Naive B cell (primary cell): Measurements from ENCODE around the gene MTHFD2L. TPM values are rescaled to one million over a fixed set of nuclear protein-coding genes. Genes with fewer than 3 reads are reported as not detected.
"Not testable (repeated sequence)": the region's sequence is repeated elsewhere in the genome, so short reads cannot be mapped to it uniquely, and the experiment has no call there.

ENCODE experiments used
- ATAC-seq, 2 donors: fragments of 150-1000 bp; cut with Tn5 transposase; 2 replicates each; pipeline ENCODE4 v1.10.0; 2021; ENCODE audit warnings: low read depth in 2 of 2, mild to moderate bottlenecking in 2 of 2, moderate library complexity in 2 of 2
- DNase-seq: peaks from one replicate; pipeline ENCODE4 v3.0.0; 2022
- H3K27ac Mint-ChIP-seq, 6 donors: one replicate each; pipeline ENCODE4 v1.8.0; 2020 to 2022; ENCODE audit warnings: mild to moderate bottlenecking in 6 of 6, mixed read lengths in 6 of 6, moderate library complexity in 5 of 6, inconsistent platforms in 2 of 6
- H3K27me3 Mint-ChIP-seq, 3 donors: one replicate each; pipeline ENCODE4 v1.8.0; 2021 to 2022; ENCODE audit warnings: mixed read lengths in 3 of 3, mild to moderate bottlenecking in 1 of 3
- H3K36me3 Mint-ChIP-seq, 2 donors: one replicate each; pipeline ENCODE4 v1.8.0; 2020 to 2022; ENCODE audit warnings: mixed read lengths in 2 of 2, inconsistent platforms in 1 of 2, mild to moderate bottlenecking in 1 of 2
- H3K4me1 Mint-ChIP-seq, 3 donors: one replicate each; pipeline ENCODE4 v1.8.0; 2020 to 2022; ENCODE audit warnings: mixed read lengths in 3 of 3, inconsistent platforms in 1 of 3, mild to moderate bottlenecking in 1 of 3, moderate library complexity in 1 of 3
- H3K4me3 Mint-ChIP-seq, 8 donors: one replicate each; pipeline ENCODE4 v1.8.0; 2020 to 2022; ENCODE audit warnings: mild to moderate bottlenecking in 8 of 8, mixed read lengths in 8 of 8, moderate library complexity in 8 of 8, inconsistent platforms in 2 of 8
- H3K9me3 Mint-ChIP-seq, 7 donors: one replicate each; pipeline ENCODE4 v1.8.0; 2020 to 2022; ENCODE audit warnings: mixed read lengths in 7 of 7, mild to moderate bottlenecking in 5 of 7, inconsistent platforms in 2 of 7, moderate library complexity in 1 of 7
- polyA plus RNA-seq, 6 donors: library from polyadenylated mRNA; unstranded; fragments of 300-500 nt; fragmentation: Illumina TruSeq; gene quantifications; one replicate each; pipeline ENCODE4 v1.2.3, GENCODE V29; 2021; ENCODE audit warnings: low read depth in 6 of 6

The MTHFD2L gene
- polyA plus RNA-seq, 6 donors from 2014 or later = 6.6 to 19.6 (median 8.1) TPM

DNA sequence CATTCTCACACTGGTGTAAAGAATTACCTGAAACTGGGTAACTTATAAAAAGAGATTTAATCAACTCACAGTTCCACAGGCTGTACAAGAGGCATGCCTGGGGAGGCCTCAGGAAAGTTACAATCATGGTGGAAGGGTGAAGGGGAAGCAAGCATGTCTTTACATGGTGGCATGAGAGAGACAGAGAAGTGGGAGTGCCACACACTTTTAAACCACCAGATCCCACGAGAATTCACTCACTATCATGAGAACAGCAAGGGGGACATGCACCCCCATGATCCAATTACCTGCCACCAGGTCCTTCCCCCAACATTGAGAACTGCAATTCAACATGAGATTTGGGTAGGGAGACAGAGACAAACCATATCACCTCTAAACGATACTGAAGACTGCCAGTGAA, 173.3 kb downstream of the MTHFD2L start:
- no peak overlapping the region for H3K27ac Mint-ChIP-seq
- H3K9me3 Mint-ChIP-seq = peaks cover 0 to 5% (median 0%) of the 10 kb centered on the region in 7 donors
- H3K4me1 Mint-ChIP-seq = peaks cover 0 to 8% (median 7%) of the 10 kb centered on the region in 3 donors
- H3K4me3 Mint-ChIP-seq = no peak overlapping the region
- H3K36me3 Mint-ChIP-seq = no peaks in the 10 kb centered on the region
- peaks cover 0 to 22% (median 16%) of the 10 kb centered on the region in 3 donors for H3K27me3 Mint-ChIP-seq
- ATAC-seq = no peak
- DNase-seq = no peak

DNA sequence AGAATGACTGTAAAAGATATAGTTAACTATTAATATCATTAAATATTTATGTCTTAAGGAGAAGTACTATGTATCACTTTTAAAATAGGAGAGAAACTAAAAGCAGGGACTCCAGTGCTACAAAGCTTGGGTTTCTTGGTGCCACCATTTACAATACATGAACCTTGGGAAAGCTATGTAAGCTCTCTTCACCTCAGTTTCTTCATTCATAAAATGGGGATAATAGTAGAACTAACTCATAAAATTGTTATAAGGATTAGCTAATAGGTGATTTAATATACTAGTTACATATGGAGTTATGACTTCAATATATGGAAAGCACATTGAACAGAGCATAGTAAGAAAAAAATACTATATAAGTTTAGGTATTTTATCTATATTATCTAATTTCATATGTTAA, 174.0 kb downstream of the MTHFD2L start:
- peaks cover 0 to 5% (median 0%) of the 10 kb centered on the region in 7 donors for H3K9me3 Mint-ChIP-seq
- peaks cover 0 to 22% (median 16%) of the 10 kb centered on the region in 3 donors for H3K27me3 Mint-ChIP-seq
- DNase-seq = no peak
- no peak overlapping the region for H3K4me3 Mint-ChIP-seq
- peaks cover 0 to 8% (median 7%) of the 10 kb centered on the region in 3 donors for H3K4me1 Mint-ChIP-seq
- H3K36me3 Mint-ChIP-seq = no peaks in the 10 kb centered on the region
- no peak for ATAC-seq
- H3K27ac Mint-ChIP-seq = no peak overlapping the region

DNA sequence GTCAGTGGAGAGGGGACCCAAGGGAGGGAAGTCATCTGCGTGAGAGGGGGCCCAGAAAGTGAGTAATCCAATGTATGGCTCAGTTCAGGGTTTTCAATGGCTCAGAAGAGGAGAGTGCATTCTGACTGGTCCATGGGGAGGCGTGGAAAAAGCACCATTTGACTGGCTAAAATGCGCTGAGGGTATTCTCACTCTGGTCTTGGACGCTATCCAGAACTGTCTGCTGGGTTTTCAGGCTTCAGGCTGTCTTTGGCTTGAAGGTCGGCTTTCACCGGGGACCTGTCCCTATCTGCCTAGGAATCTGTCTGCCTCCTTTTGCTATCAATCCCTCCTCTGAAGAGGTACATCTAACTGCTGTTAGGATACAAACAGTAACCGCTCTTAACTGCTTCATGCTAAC, 176.7 kb downstream of the MTHFD2L start:
- no peak overlapping the region for H3K4me3 Mint-ChIP-seq
- DNase-seq = no peak
- ATAC-seq = no peak
- peaks cover 0 to 8% (median 7%) of the 10 kb centered on the region in 3 donors for H3K4me1 Mint-ChIP-seq
- peaks cover 0 to 1% (median 0%) of the 10 kb centered on the region in 7 donors for H3K9me3 Mint-ChIP-seq
- no peak overlapping the region for H3K27ac Mint-ChIP-seq
- H3K27me3 Mint-ChIP-seq = peaks cover 0 to 7% (median 7%) of the 10 kb centered on the region in 3 donors
- no peaks in the 10 kb centered on the region for H3K36me3 Mint-ChIP-seq

DNA sequence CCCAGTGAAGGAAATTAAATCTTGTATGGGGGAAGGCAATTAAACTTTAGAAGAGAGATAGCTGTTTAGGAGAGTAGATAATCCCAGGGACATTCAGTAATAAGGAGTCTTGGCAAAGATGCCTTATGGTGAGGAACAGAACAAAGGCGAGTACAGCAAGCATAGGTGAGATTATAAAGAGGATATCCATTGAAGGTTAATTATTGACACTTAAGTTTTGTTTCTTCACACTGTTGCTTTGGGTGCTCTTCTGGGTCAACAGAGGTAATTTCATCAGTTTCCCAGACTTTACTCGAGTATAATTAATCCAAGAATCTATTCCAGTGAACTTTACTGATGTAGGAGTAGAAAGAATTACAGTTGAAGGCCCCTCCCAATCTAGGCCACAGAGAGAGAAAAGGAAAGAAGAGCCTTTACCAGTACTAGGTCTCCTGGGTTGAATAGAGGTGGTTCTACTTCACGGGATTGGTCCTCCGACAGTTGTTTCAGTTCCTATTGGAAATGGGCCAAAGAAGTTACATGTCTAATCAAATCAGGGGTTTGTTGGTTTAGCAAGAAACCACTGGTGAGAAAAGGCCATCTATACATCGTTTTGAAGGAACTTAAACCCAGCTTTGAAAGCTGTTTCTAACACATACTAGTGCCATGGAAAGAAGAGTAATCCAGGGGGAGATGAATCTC, 177.6 kb downstream of the MTHFD2L start:
- H3K9me3 Mint-ChIP-seq = peaks cover 0 to 6% (median 5%) of the 10 kb centered on the region in 7 donors
- H3K4me1 Mint-ChIP-seq = peaks cover 0 to 8% (median 7%) of the 10 kb centered on the region in 3 donors
- no peak overlapping the region for H3K27ac Mint-ChIP-seq
- no peak overlapping the region for H3K4me3 Mint-ChIP-seq
- ATAC-seq = peak in 1 of 2 donors; percentile 36
- peaks cover 0 to 7% (median 7%) of the 10 kb centered on the region in 3 donors for H3K27me3 Mint-ChIP-seq
- H3K36me3 Mint-ChIP-seq = peaks cover 0 to 4% of the 10 kb centered on the region in 2 donors
- DNase-seq = no peak

DNA sequence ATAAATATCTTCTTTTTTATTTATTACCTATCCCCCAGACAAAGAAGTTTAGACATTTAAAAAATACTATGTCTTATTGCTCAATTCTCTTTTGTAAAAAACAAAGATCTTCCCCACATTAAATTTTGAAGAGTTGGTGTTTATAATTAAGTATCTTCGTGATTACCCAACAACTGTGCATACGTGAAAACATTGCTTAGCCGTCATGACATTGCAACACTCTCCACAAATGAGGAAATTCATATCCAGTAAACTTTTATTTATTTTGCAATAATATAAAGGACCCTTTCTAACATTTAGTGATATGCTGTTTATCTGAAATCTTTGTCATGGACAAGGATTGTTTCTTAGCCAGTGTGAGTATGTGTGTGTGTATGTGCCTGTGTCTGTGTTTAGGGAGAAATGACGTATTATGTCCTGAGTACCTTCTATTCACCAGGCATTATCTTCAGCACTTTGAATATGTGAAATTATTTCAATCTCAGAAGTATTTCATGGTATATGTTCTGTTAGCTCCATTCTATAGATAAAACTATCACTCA, 180.9 kb downstream of the MTHFD2L start:
- Mint-ChIP-seq H3K27ac (no peak overlapping the region), H3K36me3 (peaks cover 5 to 10% of the 10 kb centered on the region in 2 donors), H3K27me3 (peaks cover 0 to 21% (median 7%) of the 10 kb centered on the region in 3 donors), H3K4me3 (no peak overlapping the region), H3K4me1 (peaks cover 0 to 8% (median 7%) of the 10 kb centered on the region in 3 donors), H3K9me3 (peaks cover 3 to 38% (median 22%) of the 10 kb centered on the region in 7 donors)
- ATAC-seq (no peak), DNase-seq (no peak)

DNA sequence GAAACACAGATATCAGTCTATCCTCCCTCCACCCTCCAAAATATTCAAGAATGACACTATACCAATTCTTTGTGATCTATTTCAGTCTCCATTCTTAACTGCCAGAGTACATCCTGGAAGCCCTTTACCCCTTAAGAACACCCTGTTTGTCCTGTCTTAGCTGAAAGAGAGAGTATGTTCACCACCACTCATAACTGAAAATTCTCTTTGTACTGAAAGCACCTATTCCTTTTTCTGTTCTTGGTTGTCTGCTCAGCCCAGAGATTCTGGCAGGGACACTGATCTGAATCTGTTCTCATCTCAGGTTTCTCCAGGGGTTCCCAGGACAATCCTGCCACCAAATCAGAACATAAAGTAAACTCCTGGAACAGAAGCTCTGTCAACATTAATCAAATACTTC, 181.6 kb downstream of the MTHFD2L start:
- DNase-seq = no peak
- Mint-ChIP-seq H3K9me3 (peaks cover 4 to 44% (median 28%) of the 10 kb centered on the region in 7 donors), H3K36me3 (peaks cover 5 to 10% of the 10 kb centered on the region in 2 donors), H3K4me3 (no peak overlapping the region), H3K27me3 (peaks cover 0 to 15% (median 1%) of the 10 kb centered on the region in 3 donors), H3K4me1 (peaks cover 0 to 8% (median 7%) of the 10 kb centered on the region in 3 donors), H3K27ac (no peak overlapping the region)
- no peak for ATAC-seq

DNA sequence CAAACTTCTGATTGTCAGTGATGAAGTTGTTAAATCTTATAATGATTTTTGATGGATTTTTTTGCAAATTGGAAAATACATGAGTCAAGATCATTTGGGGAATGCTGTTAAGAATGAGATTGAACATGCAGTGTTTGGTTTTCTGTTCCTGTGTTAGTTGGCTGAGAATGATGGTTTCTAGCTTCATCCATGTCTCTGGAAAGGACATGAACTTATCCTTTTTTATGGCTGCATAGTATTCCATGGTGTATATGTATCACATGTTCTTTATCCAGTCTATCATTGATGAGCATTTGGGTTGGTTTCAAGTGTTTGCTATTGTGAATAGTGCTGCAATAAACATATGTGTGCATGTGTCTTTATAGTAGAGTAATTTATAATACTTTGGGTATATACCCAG, 182.5 kb downstream of the MTHFD2L start:
- H3K27ac Mint-ChIP-seq, ATAC-seq, H3K4me1 Mint-ChIP-seq, DNase-seq, H3K4me3 Mint-ChIP-seq, H3K36me3 Mint-ChIP-seq: not testable (repeated sequence)
- H3K27me3 Mint-ChIP-seq = peaks cover 0 to 15% (median 0%) of the 10 kb centered on the region in 3 donors
- H3K9me3 Mint-ChIP-seq = peaks cover 8 to 54% (median 37%) of the 10 kb centered on the region in 7 donors

DNA sequence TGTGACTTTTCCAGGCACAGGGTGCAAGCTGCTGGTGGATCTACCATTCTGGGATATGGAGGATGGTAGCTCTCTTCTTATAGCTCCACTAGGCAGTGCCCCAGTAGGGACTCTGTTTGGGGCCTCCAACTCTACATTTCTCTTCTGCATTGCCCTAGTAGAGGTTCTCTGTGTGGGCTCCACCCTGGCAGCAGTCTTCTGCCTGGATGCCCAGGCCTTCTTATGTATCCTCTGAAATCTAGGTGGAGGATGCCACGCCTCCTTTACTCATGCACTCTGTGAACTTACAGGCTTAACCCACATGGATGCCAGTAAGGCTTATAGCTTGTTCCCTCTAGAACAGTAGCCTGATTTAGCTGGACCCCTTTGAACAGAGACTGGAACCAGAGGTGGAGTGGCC, 186.1 kb downstream of the MTHFD2L start:
- H3K36me3 Mint-ChIP-seq = peaks cover 5 to 10% of the 10 kb centered on the region in 2 donors

More for the DNA sequence above, 186.1 kb downstream of the MTHFD2L start:
- Mint-ChIP-seq H3K4me1 (no peaks in the 10 kb centered on the region), H3K9me3 (peaks cover 8 to 55% (median 37%) of the 10 kb centered on the region in 7 donors), H3K27me3 (peaks cover 0 to 15% (median 15%) of the 10 kb centered on the region in 3 donors), H3K27ac (no peak overlapping the region), H3K4me3 (no peak overlapping the region)
- no peak for ATAC-seq
- no peak for DNase-seq

Other genes with a start within 250 kb of the MTHFD2L start
- gene PF4, start 176.1 kb upstream of the MTHFD2L start, polyA plus RNA-seq = 10 to 100 TPM; 10.2 to 78.8 (median 34.5) TPM
- 100 to 1,000 TPM in 1 of 6 donors, 10 to 100 TPM in 5; 32.9 to 154 (median 84.7) TPM for gene PPBP, start 169.9 kb upstream of the MTHFD2L start, polyA plus RNA-seq
- under 1 TPM in 5 of 6 donors, not detected in 1; 0.21 to 0.53 (median 0.35) TPM for gene CXCL5, start 159.4 kb upstream of the MTHFD2L start, polyA plus RNA-seq
- not detected for gene CXCL3, start 119.4 kb upstream of the MTHFD2L start, polyA plus RNA-seq
- gene CXCL2, start 58.9 kb upstream of the MTHFD2L start, polyA plus RNA-seq = not detected
- not detected for gene EPGN, start 150.4 kb downstream of the MTHFD2L start, polyA plus RNA-seq
- gene EREG, start 207.0 kb downstream of the MTHFD2L start, polyA plus RNA-seq = under 1 TPM in 2 of 6 donors, not detected in 4; 0.19 to 0.32 TPM